Measurements from ENCODE around the gene ASIC3.

The ASIC3 gene

GRCh38 chr7:151085691-151086620, 37.6 kb downstream of the ASIC3 start, which contains the start of gene AGAP3:
TSS of gene AGAP3 (plus strand) at chr7:151086475. CDS start at chr7:151086742, 267 bp downstream.
- TF ChIP-seq CTCF (conservative IDR thresholded peaks at IDR 0.05; ENCODE audit: low read depth, low read length), result no peak
- peak within 1 kb of the TSS; percentile 79 for H3K4me3 ChIP-seq (ENCODE audit: low read length)
- no peak for DNase-seq (ENCODE audit: low read depth)

GRCh38 chr7:151086802-151087244, 38.5 kb downstream of the ASIC3 start:
- no peak for DNase-seq (ENCODE audit: low read depth)
- TF ChIP-seq CTCF (conservative IDR thresholded peaks at IDR 0.05; ENCODE audit: low read depth, low read length), result no peak

DNA sequence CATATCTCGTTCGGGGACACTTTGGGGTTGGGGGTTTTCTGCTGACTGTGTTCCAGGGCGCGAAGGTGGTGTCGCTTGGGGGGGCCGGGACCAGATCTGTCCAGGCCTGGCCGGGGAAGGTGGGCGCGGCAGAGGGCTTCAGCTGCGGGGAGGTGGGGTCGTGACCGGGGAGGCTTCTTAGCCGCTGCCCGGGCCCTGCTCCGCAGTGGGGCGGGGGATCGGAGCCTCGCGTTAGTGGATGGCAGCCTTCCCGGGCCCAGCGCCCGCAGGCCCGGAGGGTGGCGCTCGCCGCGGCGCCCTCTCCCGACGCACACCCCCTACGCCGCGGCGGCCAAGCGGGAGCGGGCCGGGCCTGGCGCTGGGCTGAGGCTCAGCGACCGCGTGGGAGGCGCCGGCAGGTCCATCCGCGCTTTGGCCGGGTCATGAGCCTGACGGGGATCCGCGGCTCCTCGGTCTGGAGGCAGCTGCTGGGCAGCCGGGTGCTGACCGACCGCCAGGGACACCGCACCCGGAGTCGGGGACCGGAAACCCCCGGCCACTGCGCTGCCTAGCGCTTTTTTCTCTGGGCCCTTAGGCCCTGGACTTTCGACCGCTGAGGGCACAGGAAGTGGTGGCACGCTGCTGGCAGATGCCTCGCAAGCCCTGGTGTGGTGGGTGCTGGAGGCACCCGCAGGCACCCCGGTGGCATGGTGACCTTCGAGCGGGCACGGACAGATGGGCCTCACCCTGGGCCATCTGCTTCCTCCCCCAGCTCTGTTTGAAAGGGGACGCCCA, 39.1 kb downstream of the ASIC3 start:
- no peak for DNase-seq (ENCODE audit: low read depth)
- peak overlapping the region; percentile 79 for H3K4me3 ChIP-seq (ENCODE audit: low read length)
- TF ChIP-seq CTCF (conservative IDR thresholded peaks at IDR 0.05; ENCODE audit: low read depth, low read length), result no peak

More at GRCh38 chr7:151086802-151087244, 38.5 kb downstream of the ASIC3 start:
- H3K4me3 ChIP-seq (ENCODE audit: low read length), result peak overlapping the region; percentile 79

- no peak for DNase-seq (ENCODE audit: low read depth)
- TF ChIP-seq CTCF (conservative IDR thresholded peaks at IDR 0.05; ENCODE audit: low read depth, low read length), result no peak
- H3K4me3 ChIP-seq (ENCODE audit: low read length), result peak overlapping the region; percentile 79
Measured at GRCh38 chr7:151088019-151088855, 39.9 kb downstream of the ASIC3 start.

- TF ChIP-seq CTCF (conservative IDR thresholded peaks at IDR 0.05; ENCODE audit: low read depth, low read length), result no peak
- H3K4me3 ChIP-seq (ENCODE audit: low read length), result peak overlapping the region; percentile 79
Measured at GRCh38 chr7:151088856-151089699, 40.7 kb downstream of the ASIC3 start.

More at GRCh38 chr7:151088856-151089699, 40.7 kb downstream of the ASIC3 start:
- DNase-seq (ENCODE audit: low read depth), result peak; percentile 83

Data from retinal pigment epithelial cell (primary cell).